NCI-H146 treated with DMSO at 0.1 percent for 48 hours (cell line): ENCODE data around the gene ADGRL2.
A peak's percentile ranks its signal among the peaks of the same experiment; 100 is the strongest.

ENCODE experiments used
- DNase-seq: peaks from one replicate; lab custom pipeline; 2025; ENCODE audit not compliant: unreplicated experiment; lab: John Stamatoyannopoulos, UW

The ADGRL2 gene

GRCh38 chr1:81800695-81801650 lies at the start of gene ADGRL2:
Gene ADGRL2, plus strand, starts transcription at chr1:81800934. Its CDS starts 36,051 bp downstream, at chr1:81836985.
- peak; percentile 69 for DNase-seq

GRCh38 chr1:81752840-81753239 lies 47.9 kb upstream of the ADGRL2 start:
- DNase-seq: no peak

GRCh38 chr1:81754424-81754823 lies 46.3 kb upstream of the ADGRL2 start:
- DNase-seq: no peak

- no peak for DNase-seq
These were observed 43.9 kb upstream of the ADGRL2 start for GRCh38 chr1:81756872-81757271.

DNA sequence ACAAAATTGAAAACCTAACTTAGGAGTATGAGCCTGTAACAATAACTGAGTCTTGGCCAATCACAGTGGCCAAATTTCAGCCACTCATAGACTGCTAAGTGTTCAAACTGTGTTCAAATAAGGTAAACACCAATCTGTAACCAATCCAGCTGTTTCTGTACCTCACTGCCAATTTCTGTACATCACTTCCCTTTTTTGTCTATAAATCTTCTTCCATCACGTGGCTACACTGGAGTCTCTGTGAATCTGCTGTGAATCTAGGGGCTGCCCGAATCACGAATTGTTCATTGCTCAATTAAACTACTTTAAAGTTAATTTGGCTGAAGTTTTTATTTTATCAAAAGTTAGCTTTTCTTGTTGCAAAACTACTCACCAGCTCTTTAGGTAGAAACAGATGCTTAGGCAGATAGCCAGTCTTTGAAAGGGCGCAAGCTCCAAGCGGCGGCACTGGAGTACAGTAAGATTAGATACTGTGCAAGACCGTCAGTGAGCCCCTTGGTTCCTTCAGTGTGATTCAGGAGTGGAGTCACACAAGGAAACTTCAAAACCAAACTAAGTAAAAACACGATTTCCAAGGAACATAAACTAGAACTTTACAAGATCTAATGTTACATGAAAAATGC lies 43.2 kb upstream of the ADGRL2 start:
- no peak for DNase-seq

DNA sequence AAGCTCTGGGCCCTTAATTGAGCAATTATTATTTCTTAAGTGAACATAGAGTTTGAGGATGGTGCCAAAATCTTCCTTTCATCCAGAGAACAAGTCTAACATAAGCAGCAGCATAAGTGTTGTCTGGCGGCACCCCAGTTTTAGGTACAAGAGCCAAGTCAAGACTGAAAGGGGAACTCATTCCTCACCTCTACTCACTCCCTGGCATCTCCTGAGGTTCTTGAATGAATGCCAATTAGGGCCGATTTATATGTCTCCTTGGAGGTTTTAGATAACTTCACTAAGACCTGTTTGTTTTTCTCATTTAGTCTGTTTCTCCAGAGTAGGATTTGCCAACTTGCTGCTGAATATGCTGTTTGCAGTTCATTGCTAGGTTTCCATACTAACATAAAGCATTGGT lies 42.6 kb upstream of the ADGRL2 start:
- DNase-seq: no peak

DNA sequence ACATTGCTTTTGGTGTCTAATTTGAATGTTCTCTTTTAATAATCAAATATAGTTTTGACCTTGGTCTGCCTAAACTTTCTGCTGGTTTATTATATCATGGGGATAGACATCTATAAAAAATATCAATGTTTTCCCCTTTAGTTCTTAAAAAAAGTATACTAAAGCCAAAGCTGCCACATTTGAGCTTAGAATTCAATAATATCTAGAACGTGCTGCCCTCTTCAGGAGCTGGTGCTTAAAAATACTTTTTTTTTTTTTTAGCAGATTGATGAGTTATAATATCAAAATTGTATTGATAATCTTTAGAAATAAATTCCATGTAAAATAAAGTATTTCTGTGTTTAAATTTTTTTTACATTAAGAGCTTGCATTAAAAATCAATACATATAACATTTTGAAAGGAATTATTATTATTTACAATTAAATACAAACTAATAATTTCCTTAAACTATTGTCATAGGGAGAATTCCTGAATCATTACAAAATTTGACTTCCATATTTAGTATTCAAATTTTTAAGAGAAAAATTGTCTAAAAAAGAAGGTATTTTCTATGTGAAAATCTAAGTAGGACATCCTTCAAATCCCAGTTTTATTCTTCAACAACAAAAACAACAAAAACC lies 40.1 kb upstream of the ADGRL2 start:
- DNase-seq: no peak

- DNase-seq: no peak
These were observed 25.2 kb upstream of the ADGRL2 start for GRCh38 chr1:81775510-81775909.

- no peak for DNase-seq
These were observed 19.9 kb upstream of the ADGRL2 start for GRCh38 chr1:81780705-81781454.

DNA sequence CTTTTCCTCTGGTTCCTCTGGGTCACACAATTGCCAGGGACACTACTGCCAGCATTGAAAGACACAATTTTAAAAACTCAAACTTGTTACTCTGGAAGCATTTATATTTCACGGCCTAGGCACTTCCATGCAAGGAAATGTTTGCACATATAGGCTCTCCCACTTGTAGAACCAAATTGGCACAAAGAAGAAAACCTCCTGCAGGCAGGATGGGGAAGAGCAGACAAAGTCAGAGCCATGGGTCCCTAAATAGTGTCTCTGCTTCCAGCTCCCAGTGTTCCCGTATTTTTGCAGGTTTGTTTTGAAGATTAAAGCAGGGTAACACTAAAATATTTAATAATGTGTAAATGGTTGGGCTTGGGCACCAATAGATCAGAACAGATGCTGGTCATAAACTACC lies 19.0 kb upstream of the ADGRL2 start:
- no peak for DNase-seq

DNA sequence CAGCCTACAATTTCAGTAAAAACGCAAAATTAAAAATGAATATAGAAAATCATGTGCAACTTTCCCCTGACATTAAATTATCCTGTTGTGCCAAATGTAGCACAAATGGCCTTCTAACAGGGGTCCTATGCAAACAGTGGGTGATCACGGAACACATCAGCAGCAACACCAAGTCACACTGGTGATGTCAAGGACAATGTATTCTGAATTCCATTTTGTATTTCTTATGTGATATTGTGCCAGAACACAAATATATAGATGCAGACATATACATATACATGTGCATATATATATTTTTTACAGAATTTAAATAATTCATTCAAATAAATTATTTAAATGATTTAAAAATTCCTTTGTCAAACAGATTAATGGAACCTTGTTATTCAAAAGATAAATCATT lies 8.6 kb upstream of the ADGRL2 start:
- no peak for DNase-seq

DNA sequence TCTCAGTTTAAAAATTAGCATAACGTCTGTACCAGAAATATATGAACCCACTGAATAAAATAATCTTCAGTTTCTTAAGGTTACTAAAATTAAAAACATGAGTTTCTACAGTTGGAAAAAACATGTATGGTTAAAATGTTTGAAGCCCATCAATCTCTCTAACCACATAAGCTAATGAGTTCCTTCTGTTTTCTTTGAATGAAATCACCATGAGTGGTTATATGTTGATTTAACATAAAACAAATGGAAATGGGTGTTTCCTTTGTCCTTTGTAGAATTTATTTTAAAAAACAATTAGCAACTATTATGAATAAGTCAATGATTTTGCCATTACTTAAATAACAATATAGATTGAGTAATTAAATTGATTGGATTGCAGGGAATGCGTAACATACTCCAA lies 3.0 kb upstream of the ADGRL2 start:
- no peak for DNase-seq

- DNase-seq: peak; percentile 34
These were observed 617 bp upstream of the ADGRL2 start for GRCh38 chr1:81799939-81800694.

GRCh38 chr1:81801651-81802456 lies 1.1 kb downstream of the ADGRL2 start:
- peak; percentile 32 for DNase-seq

- no peak for DNase-seq
These were observed 1.6 kb downstream of the ADGRL2 start for GRCh38 chr1:81802457-81802706.

GRCh38 chr1:81802707-81803430 lies 2.1 kb downstream of the ADGRL2 start:
- no peak for DNase-seq

DNA sequence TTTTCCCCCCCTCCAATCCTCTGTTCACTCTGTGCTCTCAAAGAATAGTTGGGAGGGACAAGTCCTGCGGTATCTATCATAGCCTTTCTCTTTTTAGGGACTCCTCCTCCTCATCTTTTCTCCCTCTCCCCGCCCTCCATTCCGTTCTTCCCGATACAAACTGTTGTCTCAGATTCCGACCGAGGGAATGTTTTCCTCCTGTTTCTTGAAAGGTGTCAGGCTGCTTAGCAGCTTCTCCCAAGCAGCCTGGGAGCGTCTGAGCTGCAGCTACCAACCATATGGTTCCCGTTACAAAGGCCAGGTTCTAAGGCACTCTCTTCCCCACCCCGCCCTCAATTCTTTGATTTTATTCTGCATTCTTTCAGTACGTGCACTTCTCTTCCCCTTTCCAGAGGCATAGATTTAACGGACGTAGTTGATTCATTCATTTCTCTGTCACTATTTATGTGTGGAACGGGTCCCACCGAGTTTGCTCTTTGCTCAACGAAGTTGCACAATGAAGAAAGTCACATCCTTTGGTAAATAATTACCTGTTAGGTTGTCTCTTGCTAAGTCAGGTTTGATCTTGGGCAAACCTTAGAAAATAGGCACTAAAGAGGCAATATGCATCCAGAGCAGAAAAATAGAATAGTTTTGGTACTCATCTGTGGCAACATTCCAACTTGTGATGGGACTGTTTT lies 2.8 kb downstream of the ADGRL2 start:
- no peak for DNase-seq

DNA sequence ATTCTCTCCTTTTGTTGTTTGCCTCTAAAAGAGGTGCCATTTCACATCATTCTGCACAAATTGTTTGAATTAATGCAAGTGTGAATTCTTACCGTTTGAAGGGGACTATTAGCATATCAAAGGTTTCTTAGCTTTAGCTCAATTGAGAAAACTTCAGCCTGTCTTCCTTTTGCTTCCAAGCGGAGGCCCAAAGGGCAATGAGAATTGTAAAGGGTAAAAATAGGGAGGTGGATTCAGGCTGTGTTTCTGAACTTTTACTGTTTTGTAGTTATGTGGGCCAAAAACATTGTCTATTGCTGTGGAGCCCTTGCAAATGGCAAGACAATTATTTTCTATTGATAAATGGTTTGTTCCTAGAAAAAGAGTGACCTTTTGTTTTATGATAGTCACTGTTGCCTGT lies 3.6 kb downstream of the ADGRL2 start:
- DNase-seq: no peak
